Lower lobe of right lung (tissue), 2 donors: ENCODE measurements around the gene MEP1B. TPM values are rescaled to one million over a fixed set of nuclear protein-coding genes. Genes with fewer than 3 reads are reported as not detected.

ENCODE experiments used
- ATAC-seq, 2 donors: fragments of 200-7000 bp; cut with Tn5 transposase; one replicate each; pipeline ENCODE4 v1.9.1; 2020 to 2022; ENCODE audit warnings: mild to moderate bottlenecking in 2 of 2, moderate library complexity in 2 of 2
- DNase-seq: peaks from one replicate; pipeline ENCODE4 v3.0.0-alpha.2; 2020
- H3K27ac ChIP-seq: fragments of 200-600 bp; one replicate; pipeline ENCODE4 v1.8.0; 2022
- H3K27me3 ChIP-seq: fragments of 200-600 bp; one replicate; pipeline ENCODE4 v1.8.0; 2022; ENCODE audit warnings: low read depth
- H3K36me3 ChIP-seq: fragments of 200-600 bp; one replicate; pipeline ENCODE4 v1.8.0; 2022; ENCODE audit warnings: mild to moderate bottlenecking
- H3K4me1 ChIP-seq: fragments of 200-600 bp; one replicate; pipeline ENCODE4 v1.8.0; 2022
- H3K4me3 ChIP-seq: fragments of 200-600 bp; one replicate; pipeline ENCODE4 v1.8.0; 2022; ENCODE audit warnings: mild to moderate bottlenecking
- H3K9me3 ChIP-seq: fragments of 200-600 bp; one replicate; pipeline ENCODE4 v1.8.0; 2022
- intact Hi-C: fragments of 100-400 bp; cut with DNase I; formaldehyde crosslinking; loops from one replicate; pipeline ENCODE4 v1.11.0; 2022
- total RNA-seq: library from RNA; stranded (reverse); fragmentation: NEBNext Ultra II Directional; extraction: Animal tissue kit (Norgen Biotek cat#: 25700); gene quantifications from one replicate; pipeline ENCODE4 v1.2.1, GENCODE V29; 2021
- TF ChIP-seq, protein P1 (sequence below): fragments of 200-600 bp; IDR thresholded peaks from one replicate; pipeline ENCODE4 v1.8.0; 2022; ENCODE audit warnings: antibody characterized with exemption, mild to moderate bottlenecking
- donor health status: DM: no; HTN: yes; CAD: no; lungs with severe emphysema.

Gene MEP1B
- total RNA-seq, 1 donor from 2014 or later = not detected

DNA sequence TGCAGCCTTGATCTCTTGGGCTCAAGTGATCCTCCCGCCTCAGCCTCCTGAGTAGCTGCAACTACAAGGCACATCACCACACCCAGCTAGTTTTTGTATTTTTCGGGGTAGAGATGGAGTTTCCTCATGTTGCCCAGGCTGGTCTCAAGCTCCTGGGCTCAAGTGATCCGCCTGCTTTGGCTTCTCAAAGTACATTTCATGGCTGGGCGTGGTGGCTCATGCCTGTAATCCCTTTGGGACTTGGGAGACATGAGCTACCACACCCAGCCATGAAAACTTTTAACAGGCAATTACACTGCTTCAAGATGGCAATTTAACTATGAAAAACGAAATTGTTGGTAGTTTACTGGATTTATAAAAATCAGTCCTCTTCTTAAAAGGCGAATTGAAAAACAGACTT is 69.7 kb downstream of the MEP1B start:
- H3K27ac ChIP-seq = no peak overlapping the region
- intact Hi-C loops = no loop called here
- no peak for ATAC-seq
- H3K4me3 ChIP-seq = no peak overlapping the region
- H3K27me3 ChIP-seq = no peaks in the 10 kb centered on the region
- no peaks in the 10 kb centered on the region for H3K4me1 ChIP-seq
- TF ChIP-seq, protein P1, sequence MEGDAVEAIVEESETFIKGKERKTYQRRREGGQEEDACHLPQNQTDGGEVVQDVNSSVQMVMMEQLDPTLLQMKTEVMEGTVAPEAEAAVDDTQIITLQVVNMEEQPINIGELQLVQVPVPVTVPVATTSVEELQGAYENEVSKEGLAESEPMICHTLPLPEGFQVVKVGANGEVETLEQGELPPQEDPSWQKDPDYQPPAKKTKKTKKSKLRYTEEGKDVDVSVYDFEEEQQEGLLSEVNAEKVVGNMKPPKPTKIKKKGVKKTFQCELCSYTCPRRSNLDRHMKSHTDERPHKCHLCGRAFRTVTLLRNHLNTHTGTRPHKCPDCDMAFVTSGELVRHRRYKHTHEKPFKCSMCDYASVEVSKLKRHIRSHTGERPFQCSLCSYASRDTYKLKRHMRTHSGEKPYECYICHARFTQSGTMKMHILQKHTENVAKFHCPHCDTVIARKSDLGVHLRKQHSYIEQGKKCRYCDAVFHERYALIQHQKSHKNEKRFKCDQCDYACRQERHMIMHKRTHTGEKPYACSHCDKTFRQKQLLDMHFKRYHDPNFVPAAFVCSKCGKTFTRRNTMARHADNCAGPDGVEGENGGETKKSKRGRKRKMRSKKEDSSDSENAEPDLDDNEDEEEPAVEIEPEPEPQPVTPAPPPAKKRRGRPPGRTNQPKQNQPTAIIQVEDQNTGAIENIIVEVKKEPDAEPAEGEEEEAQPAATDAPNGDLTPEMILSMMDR = no peak
- no peaks in the 10 kb centered on the region for H3K9me3 ChIP-seq
- no peak for DNase-seq
- no peaks in the 10 kb centered on the region for H3K36me3 ChIP-seq

DNA sequence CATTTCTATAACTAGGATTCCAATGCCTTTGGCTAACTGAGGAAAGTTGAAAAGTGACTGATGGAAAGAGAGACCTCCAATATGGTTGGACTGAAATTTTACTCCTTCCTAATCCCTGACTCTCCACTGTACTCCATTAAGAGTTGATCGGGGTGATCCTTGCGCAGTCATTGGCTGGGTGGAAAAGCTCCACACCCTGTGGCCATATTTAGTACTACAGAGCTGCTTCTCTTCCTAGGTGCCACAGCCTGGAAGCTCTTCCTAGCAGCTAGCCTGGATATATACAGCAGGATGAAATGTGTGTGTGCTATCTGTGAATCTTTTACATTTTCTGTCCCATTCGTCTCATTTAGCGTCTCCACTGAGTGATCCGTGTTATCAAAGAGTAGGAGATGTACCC is 71.2 kb downstream of the MEP1B start:
- TF ChIP-seq, protein P1 = no peak
- Histone ChIP-seq H3K4me3 (no peak overlapping the region), H3K4me1 (no peaks in the 10 kb centered on the region), H3K36me3 (no peaks in the 10 kb centered on the region), H3K9me3 (no peaks in the 10 kb centered on the region), H3K27ac (no peak overlapping the region), H3K27me3 (no peaks in the 10 kb centered on the region)
- no peak for ATAC-seq
- intact Hi-C loops = no loop called here
- DNase-seq = no peak

DNA sequence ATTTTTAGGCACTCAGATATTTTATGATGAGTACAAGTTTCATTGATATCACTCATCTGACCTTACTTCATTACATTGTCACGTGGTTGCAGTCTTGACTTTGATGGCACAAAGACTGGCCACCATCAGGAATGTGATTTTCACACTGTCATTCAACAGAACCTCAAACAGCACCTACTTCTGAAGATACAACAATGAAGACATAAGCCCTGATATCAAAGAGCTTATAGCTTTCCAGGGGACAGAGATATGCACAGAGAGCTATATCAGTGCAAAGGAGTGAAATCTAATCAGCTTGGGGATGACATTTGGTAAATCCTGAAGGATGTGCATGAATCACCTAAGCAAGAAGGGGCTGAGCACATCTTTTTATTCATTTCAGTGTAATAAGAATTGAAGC is 72.3 kb downstream of the MEP1B start:
- Histone ChIP-seq H3K36me3 (no peaks in the 10 kb centered on the region), H3K27me3 (no peaks in the 10 kb centered on the region), H3K4me3 (no peak overlapping the region), H3K4me1 (no peaks in the 10 kb centered on the region), H3K9me3 (no peaks in the 10 kb centered on the region), H3K27ac (no peak overlapping the region)
- intact Hi-C loops = no loop called here
- TF ChIP-seq, protein P1 = no peak
- DNase-seq = no peak
- ATAC-seq = no peak

DNA sequence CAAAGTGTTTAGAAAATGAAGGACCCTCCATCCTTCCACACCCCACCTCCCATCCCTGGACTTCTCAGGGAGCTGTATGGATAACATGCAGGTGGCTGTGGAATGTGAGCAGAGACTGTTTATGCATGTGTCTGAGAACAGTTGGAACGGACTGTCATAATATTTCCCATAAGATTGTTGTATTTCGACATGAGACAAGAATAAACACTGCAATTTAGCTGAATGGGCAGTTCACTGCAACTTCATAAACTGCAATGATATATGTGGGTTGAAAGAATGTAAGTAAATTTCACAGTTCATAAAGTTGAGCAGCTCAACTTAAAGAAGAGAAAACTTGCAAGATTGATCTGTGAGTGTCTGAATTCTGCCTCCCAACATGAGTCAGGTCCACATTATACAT is 74.6 kb downstream of the MEP1B start:
- H3K4me1 ChIP-seq = no peaks in the 10 kb centered on the region
- TF ChIP-seq, protein P1 = no peak
- no peaks in the 10 kb centered on the region for H3K9me3 ChIP-seq
- no peak for ATAC-seq
- intact Hi-C loops = no loop called here
- no peak overlapping the region for H3K4me3 ChIP-seq
- no peaks in the 10 kb centered on the region for H3K27me3 ChIP-seq
- no peak for DNase-seq
- H3K36me3 ChIP-seq = peaks cover 17% of the 10 kb centered on the region
- H3K27ac ChIP-seq = no peak overlapping the region

DNA sequence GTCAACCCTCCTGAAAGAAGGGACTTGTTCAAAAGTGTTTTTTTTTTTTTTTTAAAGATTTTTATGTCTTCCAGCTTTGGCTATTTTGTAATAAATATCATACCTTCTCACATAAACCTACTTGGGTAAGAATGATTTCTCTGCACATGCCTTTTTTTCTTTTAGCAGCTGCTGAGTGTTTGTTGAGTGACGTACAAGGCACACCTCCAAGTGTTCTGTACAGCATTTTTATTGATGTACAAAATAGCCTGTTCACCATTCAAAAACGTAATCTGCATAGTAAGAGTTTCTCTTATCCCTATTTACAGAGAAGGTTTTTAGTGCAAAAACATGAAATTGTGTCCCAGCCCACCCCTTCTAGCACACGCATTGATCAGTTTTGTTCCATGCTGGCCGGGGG is 77.6 kb downstream of the MEP1B start:
- intact Hi-C loops = no loop called here
- no peak for DNase-seq
- H3K27ac ChIP-seq = no peak overlapping the region
- TF ChIP-seq, protein P1 = no peak
- peaks cover 20% of the 10 kb centered on the region for H3K36me3 ChIP-seq
- H3K4me3 ChIP-seq = no peak overlapping the region
- H3K9me3 ChIP-seq = no peaks in the 10 kb centered on the region
- ATAC-seq = no peak
- H3K27me3 ChIP-seq = no peaks in the 10 kb centered on the region
- no peaks in the 10 kb centered on the region for H3K4me1 ChIP-seq

Other genes starting within 250 kb of the MEP1B start
- 47.3 TPM for gene TRAPPC8, start 246.9 kb upstream of the MEP1B start, total RNA-seq
- gene RNF125, start 171.2 kb upstream of the MEP1B start, total RNA-seq = 8.1 TPM
- gene RNF138, start 98.2 kb upstream of the MEP1B start, total RNA-seq = 31.0 TPM